HL-60 (cell line): Measurements from ENCODE around the gene HUS1B.

Experiments used
- GABPA ChIP-seq: IDR thresholded peaks from 2 replicates; pipeline ENCODE4 v1.6.1; 2012; ENCODE audit warnings: low read depth
- POLR2AphosphoS5 ChIP-seq: IDR thresholded peaks from 2 replicates; pipeline ENCODE4 v1.6.1; 2012; ENCODE audit warnings: low read depth
- SPI1 ChIP-seq: IDR thresholded peaks from 2 replicates; pipeline ENCODE4 v1.6.1; 2012; ENCODE audit warnings: low read depth, mild to moderate bottlenecking, borderline replicate concordance
- TF ChIP-seq, protein P1 (sequence below): IDR thresholded peaks from one replicate; pipeline ENCODE4 v1.5.1; 2011; ENCODE audit warnings: low read length, control low read depth, inconsistent platforms; ENCODE audit not compliant: insufficient read depth
- TF ChIP-seq, protein P2 (sequence below): IDR thresholded peaks from 2 replicates; pipeline ENCODE4 v1.6.1; 2012; ENCODE audit warnings: low read depth; ENCODE audit not compliant: insufficient replicate concordance

DNA sequence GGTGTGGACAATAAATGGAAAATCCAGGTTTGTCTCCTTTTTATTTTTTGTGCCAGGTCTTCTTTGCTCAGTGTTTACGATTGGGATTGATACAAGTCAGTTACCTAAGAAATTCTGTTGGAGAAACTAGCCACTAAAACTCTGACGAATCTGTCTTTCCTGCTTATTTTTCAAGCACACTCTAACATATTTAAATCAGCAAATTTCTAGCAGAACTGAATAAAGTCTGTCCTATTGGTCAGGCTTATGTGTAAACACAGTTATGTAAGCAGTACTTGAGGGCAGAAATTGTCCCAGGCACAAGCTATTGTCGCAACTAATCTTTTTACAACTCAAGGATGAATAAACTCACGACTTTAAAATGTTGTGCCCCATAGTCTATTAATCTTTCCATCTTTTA, 48.1 kb upstream of the HUS1B start:
- TF ChIP-seq, protein P1, sequence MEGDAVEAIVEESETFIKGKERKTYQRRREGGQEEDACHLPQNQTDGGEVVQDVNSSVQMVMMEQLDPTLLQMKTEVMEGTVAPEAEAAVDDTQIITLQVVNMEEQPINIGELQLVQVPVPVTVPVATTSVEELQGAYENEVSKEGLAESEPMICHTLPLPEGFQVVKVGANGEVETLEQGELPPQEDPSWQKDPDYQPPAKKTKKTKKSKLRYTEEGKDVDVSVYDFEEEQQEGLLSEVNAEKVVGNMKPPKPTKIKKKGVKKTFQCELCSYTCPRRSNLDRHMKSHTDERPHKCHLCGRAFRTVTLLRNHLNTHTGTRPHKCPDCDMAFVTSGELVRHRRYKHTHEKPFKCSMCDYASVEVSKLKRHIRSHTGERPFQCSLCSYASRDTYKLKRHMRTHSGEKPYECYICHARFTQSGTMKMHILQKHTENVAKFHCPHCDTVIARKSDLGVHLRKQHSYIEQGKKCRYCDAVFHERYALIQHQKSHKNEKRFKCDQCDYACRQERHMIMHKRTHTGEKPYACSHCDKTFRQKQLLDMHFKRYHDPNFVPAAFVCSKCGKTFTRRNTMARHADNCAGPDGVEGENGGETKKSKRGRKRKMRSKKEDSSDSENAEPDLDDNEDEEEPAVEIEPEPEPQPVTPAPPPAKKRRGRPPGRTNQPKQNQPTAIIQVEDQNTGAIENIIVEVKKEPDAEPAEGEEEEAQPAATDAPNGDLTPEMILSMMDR, result no peak
- TF ChIP-seq POLR2AphosphoS5 (no peak), GABPA (no peak), SPI1 (no peak)
- TF ChIP-seq, protein P2, sequence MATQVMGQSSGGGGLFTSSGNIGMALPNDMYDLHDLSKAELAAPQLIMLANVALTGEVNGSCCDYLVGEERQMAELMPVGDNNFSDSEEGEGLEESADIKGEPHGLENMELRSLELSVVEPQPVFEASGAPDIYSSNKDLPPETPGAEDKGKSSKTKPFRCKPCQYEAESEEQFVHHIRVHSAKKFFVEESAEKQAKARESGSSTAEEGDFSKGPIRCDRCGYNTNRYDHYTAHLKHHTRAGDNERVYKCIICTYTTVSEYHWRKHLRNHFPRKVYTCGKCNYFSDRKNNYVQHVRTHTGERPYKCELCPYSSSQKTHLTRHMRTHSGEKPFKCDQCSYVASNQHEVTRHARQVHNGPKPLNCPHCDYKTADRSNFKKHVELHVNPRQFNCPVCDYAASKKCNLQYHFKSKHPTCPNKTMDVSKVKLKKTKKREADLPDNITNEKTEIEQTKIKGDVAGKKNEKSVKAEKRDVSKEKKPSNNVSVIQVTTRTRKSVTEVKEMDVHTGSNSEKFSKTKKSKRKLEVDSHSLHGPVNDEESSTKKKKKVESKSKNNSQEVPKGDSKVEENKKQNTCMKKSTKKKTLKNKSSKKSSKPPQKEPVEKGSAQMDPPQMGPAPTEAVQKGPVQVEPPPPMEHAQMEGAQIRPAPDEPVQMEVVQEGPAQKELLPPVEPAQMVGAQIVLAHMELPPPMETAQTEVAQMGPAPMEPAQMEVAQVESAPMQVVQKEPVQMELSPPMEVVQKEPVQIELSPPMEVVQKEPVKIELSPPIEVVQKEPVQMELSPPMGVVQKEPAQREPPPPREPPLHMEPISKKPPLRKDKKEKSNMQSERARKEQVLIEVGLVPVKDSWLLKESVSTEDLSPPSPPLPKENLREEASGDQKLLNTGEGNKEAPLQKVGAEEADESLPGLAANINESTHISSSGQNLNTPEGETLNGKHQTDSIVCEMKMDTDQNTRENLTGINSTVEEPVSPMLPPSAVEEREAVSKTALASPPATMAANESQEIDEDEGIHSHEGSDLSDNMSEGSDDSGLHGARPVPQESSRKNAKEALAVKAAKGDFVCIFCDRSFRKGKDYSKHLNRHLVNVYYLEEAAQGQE, result no peak
